ENCODE measurements around the gene RASSF7. TPM values are rescaled to one million over a fixed set of nuclear protein-coding genes. Genes with fewer than 3 reads are reported as not detected.

RASSF7 gene
- total and polyA plus RNA-seq, 2 donors (not counting 3 experiments of a cell fraction or from before 2014, with no cell fraction given): 14.1 to 19.9 TPM

DNA sequence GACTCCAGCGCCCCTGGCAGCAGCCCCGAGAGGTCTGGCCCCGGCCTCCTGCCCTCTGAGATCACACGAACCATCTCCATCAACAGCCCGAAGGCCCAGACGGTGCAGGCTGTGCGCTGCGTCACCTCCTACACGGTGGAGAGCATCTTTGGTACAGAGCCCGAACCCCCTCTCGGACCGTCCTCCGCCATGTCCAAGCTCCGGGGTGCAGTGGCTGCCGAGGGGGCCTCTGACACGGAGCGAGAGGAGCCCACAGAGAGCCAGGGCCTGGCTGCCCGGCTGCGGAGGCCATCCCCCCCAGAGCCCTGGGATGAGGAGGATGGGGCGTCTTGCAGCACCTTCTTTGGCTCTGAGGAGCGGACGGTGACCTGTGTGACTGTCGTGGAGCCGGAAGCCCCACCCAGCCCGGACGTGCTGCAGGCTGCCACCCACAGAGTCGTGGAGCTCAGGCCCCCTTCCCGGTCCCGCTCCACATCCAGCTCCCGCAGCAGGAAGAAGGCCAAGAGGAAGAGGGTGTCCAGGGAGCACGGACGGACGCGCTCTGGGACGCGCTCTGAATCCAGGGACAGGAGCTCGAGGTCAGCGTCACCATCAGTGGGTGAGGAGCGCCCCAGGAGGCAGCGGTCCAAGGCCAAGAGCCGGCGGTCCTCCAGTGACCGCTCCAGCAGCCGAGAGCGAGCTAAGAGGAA lies 47.3 kb downstream of the RASSF7 start:
- Histone ChIP-seq H3K9me1 (replicated peaks; ENCODE audit: control insufficient read depth, extremely low read depth, insufficient read depth, low read length) (no peaks in the 10 kb centered on the region), H4K20me1 (replicated peaks; ENCODE audit: control insufficient read depth, extremely low read depth, insufficient read depth, low read length) (no peaks in the 10 kb centered on the region), H3K4me3 (replicated peaks in 1 of 3; ENCODE audit: insufficient read depth in 1 of 3, low read depth in 1 of 3, low read length in 3 of 3) (no peak overlapping the region), H3K36me3 (ENCODE audit: control insufficient read depth in 2 of 2, extremely low read depth in 1 of 2, insufficient read depth in 2 of 2, low read length in 2 of 2) (peaks cover 17 to 79% of the 10 kb centered on the region in 2 experiments), H3K4me2 (ENCODE audit: insufficient read depth, low read length) (no peak overlapping the region), H3K27me3 (ENCODE audit: control insufficient read depth in 2 of 2, insufficient read depth in 2 of 2, low read length in 2 of 2) (no peaks in the 10 kb centered on the region), H3K79me2 (ENCODE audit: control insufficient read depth, insufficient read depth, low read length) (no peaks in the 10 kb centered on the region), H3K4me1 (ENCODE audit: control insufficient read depth, extremely low read depth, insufficient read depth, low read length) (no peaks in the 10 kb centered on the region), H2AFZ (ENCODE audit: low read depth, low read length) (no peak overlapping the region), H3K9me3 (replicated peaks; ENCODE audit: control insufficient read depth, insufficient read depth, low read length) (no peaks in the 10 kb centered on the region), H3K9ac (replicated peaks; ENCODE audit: extremely low read depth, insufficient read depth, low read length) (no peak overlapping the region), H3K27ac (ENCODE audit: insufficient read depth, low read depth, low read length) (no peak overlapping the region)
- CTCF ChIA-PET: interaction anchor here (0.5 to 1.2 kb wide), 4 partner anchors 20 to 54 kb away, joined by 3 read pairs; partner anchors contain the start of genes DRD4 and PHRF1
- DNase-seq (ENCODE audit: low read depth, low spot score) (no peak), FAIRE-seq (no peak)
- intact Hi-C loops (cut with micrococcal nuclease): no loop called here
- BruUV-seq (replicated peaks): no TSS peak
- dilution Hi-C loops (cut with MboI; ENCODE audit: extremely low pct_ligation_motif_present, low sequenced_read_pairs): no loop called here
- TF ChIP-seq MYC (IDR thresholded peaks at IDR 0.05; ENCODE audit: low read depth, low read length) (no peak), CTCF (IDR thresholded peaks at IDR 0.05; ENCODE audit: extremely low read depth in 1 of 2, insufficient read depth in 1 of 2, low read depth in 1 of 2, low read length in 2 of 2) (no peak), JUN (IDR thresholded peaks at IDR 0.05; ENCODE audit: borderline replicate concordance, insufficient read depth, insufficient read length, low read depth) (no peak), FOS (IDR thresholded peaks at IDR 0.05; ENCODE audit: borderline replicate concordance, insufficient read depth, low read length) (no peak), EZH2 (IDR thresholded peaks at IDR 0.05; ENCODE audit: borderline replicate concordance, low read depth, low read length, severe bottlenecking) (no peak), POLR2A (IDR thresholded peaks at IDR 0.05; ENCODE audit: low read depth, low read length) (no peak), POLR2AphosphoS5 (IDR thresholded peaks at IDR 0.05; ENCODE audit: insufficient read depth, low read depth, low read length) (no peak), GATA2 (IDR thresholded peaks at IDR 0.05; ENCODE audit: insufficient read depth, insufficient read length, low read depth, low read length) (no peak), MAX (IDR thresholded peaks at IDR 0.05; ENCODE audit: insufficient read depth, insufficient read length) (no peak)
- POLR2A ChIA-PET: no interaction called here
